Suprapubic skin (tissue), 3 donors: Measurements from ENCODE around the gene CCDC201.

Experiments
- CTCF ChIP-seq, 2 donors: fragments of 200-600 bp in 1 of 2; fragments of 450-650 bp in 1 of 2; sonication (generic) in 1 of 2; IDR thresholded peaks; one replicate each; pipeline ENCODE4 v1.5.1; 2016 to 2019; ENCODE audit warnings: antibody characterized with exemption in 2 of 2, mild to moderate bottlenecking in 1 of 2, moderate library complexity in 1 of 2
- POLR2AphosphoS5 ChIP-seq, 3 donors: sonication (generic); formaldehyde crosslinking; IDR thresholded peaks; one replicate each; pipeline ENCODE4 v1.6.1; 2017; ENCODE audit warnings: antibody characterized with exemption in 3 of 3

- no peak for TF ChIP-seq CTCF (IDR thresholded peaks at IDR 0.05)
- TF ChIP-seq POLR2AphosphoS5 (IDR thresholded peaks at IDR 0.05), result no peak
These were observed 9.0 kb upstream of the CCDC201 start for GRCh38 chr7:45881759-45882464.
